Measurements from ENCODE around the gene DHDH. TPM values are rescaled to one million over a fixed set of nuclear protein-coding genes. Genes with fewer than 3 reads are reported as not detected.

The DHDH gene
- total and polyA plus RNA-seq, 2 of the 13 experiments (the other 11 are each of a cell fraction or from before 2014, with no cell fraction given), result 0.13 to 0.91 TPM

DNA sequence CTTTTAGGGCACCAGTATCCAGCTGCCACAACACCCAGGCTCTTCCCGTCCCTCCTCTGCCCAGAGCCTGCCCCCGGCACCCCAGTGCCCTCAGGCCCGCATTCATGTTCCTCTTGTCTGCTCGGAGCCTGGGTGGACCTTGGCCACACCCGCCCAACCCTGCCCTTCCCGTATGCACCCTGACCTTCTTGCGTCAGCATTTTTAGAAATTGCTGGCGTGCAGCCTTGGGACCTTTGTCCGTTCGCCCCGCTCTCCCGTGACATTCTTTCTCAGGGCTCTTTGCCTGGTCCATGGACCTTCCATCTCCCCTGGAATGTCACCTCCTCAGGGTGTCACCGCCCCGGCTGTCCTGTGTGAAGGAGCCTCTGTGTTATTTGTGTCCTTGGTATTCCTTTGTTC, 25.8 kb upstream of the DHDH start (continued):
- TF ChIP-seq, protein P1, sequence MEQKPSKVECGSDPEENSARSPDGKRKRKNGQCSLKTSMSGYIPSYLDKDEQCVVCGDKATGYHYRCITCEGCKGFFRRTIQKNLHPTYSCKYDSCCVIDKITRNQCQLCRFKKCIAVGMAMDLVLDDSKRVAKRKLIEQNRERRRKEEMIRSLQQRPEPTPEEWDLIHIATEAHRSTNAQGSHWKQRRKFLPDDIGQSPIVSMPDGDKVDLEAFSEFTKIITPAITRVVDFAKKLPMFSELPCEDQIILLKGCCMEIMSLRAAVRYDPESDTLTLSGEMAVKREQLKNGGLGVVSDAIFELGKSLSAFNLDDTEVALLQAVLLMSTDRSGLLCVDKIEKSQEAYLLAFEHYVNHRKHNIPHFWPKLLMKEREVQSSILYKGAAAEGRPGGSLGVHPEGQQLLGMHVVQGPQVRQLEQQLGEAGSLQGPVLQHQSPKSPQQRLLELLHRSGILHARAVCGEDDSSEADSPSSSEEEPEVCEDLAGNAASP (CRISPR knock-in tag; IDR thresholded peaks at IDR 0.05; ENCODE audit: borderline replicate concordance), result peak; percentile 50; the same call in 1 of the 2 replicates
- no peak for TF ChIP-seq ZFP41 (CRISPR knock-in tag; IDR thresholded peaks at IDR 0.05; ENCODE audit: borderline replicate concordance)
- TF ChIP-seq POLR2G (IDR thresholded peaks at IDR 0.05; ENCODE audit: low read depth, low read length), result 0 out of 2 replicates have a peak, but pooled peaks have one; percentile 31
- TF ChIP-seq, protein P2, sequence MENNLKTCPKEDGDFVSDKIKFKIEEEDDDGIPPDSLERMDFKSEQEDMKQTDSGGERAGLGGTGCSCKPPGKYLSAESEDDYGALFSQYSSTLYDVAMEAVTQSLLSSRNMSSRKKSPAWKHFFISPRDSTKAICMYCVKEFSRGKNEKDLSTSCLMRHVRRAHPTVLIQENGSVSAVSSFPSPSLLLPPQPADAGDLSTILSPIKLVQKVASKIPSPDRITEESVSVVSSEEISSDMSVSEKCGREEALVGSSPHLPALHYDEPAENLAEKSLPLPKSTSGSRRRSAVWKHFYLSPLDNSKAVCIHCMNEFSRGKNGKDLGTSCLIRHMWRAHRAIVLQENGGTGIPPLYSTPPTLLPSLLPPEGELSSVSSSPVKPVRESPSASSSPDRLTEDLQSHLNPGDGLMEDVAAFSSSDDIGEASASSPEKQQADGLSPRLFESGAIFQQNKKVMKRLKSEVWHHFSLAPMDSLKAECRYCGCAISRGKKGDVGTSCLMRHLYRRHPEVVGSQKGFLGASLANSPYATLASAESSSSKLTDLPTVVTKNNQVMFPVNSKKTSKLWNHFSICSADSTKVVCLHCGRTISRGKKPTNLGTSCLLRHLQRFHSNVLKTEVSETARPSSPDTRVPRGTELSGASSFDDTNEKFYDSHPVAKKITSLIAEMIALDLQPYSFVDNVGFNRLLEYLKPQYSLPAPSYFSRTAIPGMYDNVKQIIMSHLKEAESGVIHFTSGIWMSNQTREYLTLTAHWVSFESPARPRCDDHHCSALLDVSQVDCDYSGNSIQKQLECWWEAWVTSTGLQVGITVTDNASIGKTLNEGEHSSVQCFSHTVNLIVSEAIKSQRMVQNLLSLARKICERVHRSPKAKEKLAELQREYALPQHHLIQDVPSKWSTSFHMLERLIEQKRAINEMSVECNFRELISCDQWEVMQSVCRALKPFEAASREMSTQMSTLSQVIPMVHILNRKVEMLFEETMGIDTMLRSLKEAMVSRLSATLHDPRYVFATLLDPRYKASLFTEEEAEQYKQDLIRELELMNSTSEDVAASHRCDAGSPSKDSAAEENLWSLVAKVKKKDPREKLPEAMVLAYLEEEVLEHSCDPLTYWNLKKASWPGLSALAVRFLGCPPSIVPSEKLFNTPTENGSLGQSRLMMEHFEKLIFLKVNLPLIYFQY (CRISPR knock-in tag; IDR thresholded peaks at IDR 0.05; ENCODE audit: borderline replicate concordance), result peak; percentile 59; the same call in 1 of the 2 replicates
- no peak for TF ChIP-seq ZNF75D (CRISPR knock-in tag; IDR thresholded peaks at IDR 0.05; ENCODE audit: borderline replicate concordance)
- no peak; the same call in 1 of the 2 replicates for TF ChIP-seq ZNF501 (CRISPR knock-in tag; IDR thresholded peaks at IDR 0.05)
- no peak for TF ChIP-seq ZNF563 (CRISPR knock-in tag; IDR thresholded peaks at IDR 0.05)
- 0 out of 2 replicates have a peak, but pooled peaks have one; percentile 17 for TF ChIP-seq ZNF614 (CRISPR knock-in tag; IDR thresholded peaks at IDR 0.05; ENCODE audit: borderline replicate concordance)
- no peak for TF ChIP-seq ZNF281 (CRISPR knock-in tag; IDR thresholded peaks at IDR 0.05; ENCODE audit: borderline replicate concordance)
- no peak for TF ChIP-seq MED13 (CRISPR knock-in tag; IDR thresholded peaks at IDR 0.05)
- TF ChIP-seq MYPOP (CRISPR knock-in tag; IDR thresholded peaks at IDR 0.05), result 0 out of 2 replicates have a peak, but pooled peaks have one; percentile 35
- TF ChIP-seq ZNF232 (CRISPR knock-in tag; IDR thresholded peaks at IDR 0.05; ENCODE audit: borderline replicate concordance), result no peak
- TF ChIP-seq U2AF2 (IDR thresholded peaks at IDR 0.05; ENCODE audit: low read depth, low read length), result no peak
- TF ChIP-seq NR2F2 (IDR thresholded peaks at IDR 0.05; ENCODE audit: borderline replicate concordance, low read depth), result peak; percentile 87; the same call in 1 of the 2 replicates
- TF ChIP-seq RARA (CRISPR knock-in tag; IDR thresholded peaks at IDR 0.05), result peak; percentile 75
- TF ChIP-seq RELA (CRISPR knock-in tag; IDR thresholded peaks at IDR 0.05), result no peak
- TF ChIP-seq THYN1 (CRISPR knock-in tag; IDR thresholded peaks at IDR 0.05; ENCODE audit: borderline replicate concordance, low read depth), result no peak
- TF ChIP-seq, protein P3, sequence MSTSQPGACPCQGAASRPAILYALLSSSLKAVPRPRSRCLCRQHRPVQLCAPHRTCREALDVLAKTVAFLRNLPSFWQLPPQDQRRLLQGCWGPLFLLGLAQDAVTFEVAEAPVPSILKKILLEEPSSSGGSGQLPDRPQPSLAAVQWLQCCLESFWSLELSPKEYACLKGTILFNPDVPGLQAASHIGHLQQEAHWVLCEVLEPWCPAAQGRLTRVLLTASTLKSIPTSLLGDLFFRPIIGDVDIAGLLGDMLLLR (CRISPR knock-in tag; IDR thresholded peaks at IDR 0.05), result no peak
- no peak for TF ChIP-seq BATF2 (CRISPR knock-in tag; IDR thresholded peaks at IDR 0.05)
